HG03571 (cell line): ENCODE data around the gene PRRC2B.
"Not testable (repeated sequence)": the region's sequence is repeated elsewhere in the genome, so short reads cannot be mapped to it uniquely, and the experiment has no call there.

Experiments used
- ATAC-seq: cut with Tn5 transposase; IDR thresholded peaks from one replicate; pipeline ENCODE4 v1.9.1; 2021; ENCODE audit not compliant: unreplicated experiment

Gene PRRC2B

DNA sequence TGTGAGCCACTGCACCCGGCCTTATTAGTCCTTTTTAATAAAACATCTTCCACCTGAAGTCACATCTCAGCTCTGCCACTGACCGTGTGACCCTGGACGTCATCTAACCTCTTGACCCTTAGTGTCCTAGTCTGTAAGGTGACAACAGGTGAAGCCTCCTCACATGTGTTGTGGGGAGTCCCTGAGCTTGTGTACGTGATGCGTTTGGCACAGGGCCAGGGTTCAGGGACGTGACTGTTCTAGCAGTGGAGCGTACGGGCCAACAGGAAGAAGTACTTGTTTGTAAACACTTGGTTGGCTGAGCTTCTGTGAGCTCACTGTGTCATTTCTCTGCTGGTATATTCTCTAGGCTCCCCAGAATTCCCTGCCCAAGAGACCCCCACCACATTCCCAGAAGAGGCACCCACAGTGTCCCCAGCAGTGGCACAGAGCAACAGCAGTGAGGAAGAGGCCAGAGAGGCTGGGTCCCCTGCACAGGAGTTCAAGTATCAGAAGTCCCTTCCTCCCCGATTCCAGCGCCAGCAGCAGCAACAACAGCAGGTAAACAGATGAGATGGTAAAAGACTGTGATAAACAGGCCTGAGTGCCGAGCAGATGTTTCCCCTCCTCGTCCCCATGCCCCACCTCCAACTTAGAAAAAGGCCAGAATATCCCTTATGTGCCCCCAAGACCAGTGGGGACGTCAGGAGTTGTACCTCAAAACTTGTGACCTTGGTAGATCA lies 73.5 kb downstream of the PRRC2B start:
- ATAC-seq = no peak

DNA sequence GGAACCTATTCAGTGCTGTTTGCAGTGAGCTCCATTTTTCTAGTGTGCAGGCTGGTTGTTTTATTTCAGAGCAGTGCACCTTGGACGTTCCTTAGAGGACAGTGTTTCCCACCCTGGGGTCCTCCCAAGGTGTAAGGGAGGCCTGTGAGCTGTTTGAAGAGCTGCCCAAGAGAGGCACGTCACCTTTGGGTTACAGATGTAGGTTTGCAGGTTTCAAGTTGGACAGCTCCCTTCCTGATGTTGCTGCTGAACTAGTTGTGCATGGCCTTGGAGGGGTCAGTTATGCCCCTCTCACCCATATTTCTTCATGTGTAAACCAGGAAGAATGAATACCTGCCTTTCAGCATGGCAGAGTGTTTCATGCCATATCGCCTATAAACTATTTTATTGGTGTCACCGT lies 74.1 kb downstream of the PRRC2B start:
- no peak for ATAC-seq

DNA sequence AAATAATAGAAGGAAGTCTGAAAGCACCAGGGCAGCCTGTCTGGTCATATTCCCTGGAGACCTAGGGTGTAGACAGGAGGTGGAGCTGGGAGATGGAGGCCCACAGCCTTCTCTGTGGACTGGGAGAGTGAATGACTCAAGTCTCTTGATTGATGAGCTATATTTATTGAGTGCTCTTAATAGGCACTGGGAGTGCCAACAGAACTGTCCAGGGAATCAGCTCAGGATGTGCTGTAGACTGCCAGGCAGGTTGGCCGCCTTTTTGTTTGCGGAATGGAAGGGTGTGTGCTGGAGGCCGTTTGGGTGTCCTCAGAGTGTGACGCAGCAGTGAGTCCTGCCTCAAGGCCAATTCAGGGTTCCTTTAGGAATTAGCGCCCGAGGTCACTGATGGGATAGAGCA lies 75.5 kb downstream of the PRRC2B start:
- ATAC-seq = no peak

DNA sequence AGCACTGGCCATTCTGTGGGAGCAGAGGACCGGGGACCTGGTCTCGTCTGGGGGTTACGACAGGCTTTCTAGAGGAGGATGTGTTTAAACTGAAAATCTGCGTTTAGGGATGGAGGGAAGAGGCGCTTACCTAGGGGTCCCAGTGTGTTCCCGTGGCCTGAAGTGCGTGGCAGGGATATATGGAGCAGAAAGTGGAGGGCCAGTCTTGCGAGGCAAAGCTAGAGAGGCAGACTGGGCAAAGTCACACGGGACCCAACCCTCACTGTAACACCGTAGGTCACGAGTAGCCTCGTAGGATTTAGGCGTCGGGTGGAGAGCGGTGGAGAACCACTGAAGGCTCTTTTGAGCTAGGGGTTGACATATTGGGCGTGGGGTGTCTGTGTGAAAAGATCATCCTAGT lies 76.1 kb downstream of the PRRC2B start:
- no peak for ATAC-seq

DNA sequence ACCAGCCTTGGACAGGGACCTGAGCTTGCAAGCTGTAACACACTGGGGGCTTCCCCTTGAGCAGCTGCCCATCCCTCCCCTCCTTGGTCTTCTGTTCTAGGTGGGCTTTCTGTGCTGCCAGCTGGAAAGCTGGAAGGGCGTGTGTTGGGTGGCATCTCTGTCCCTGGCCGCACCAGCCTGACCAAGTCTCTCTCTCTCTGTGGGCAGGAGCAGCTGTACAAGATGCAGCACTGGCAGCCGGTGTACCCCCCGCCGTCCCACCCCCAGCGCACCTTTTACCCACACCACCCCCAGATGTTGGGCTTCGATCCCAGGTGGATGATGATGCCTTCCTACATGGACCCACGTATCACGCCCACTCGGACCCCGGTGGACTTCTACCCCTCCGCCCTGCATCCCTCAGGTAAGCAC lies 76.7 kb downstream of the PRRC2B start:
- ATAC-seq = no peak

DNA sequence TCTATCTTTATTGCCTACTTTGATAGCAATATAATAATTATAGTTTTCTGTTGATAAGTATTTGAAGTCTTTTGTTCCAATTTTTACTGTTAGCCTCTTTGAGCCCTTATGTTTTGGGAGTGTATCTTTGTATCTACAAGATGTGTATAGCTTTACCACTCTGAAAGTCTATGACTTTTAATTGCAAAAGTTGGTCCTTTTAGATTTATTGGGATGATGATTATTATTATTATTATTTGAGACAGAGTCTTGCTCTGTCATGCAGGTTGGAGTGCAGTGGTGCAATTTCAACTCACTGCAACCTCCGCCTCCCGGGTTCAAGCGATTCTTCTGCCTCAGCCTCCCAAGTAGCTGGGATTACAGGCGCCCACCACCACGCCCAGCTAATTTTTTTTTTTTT lies 78.2 kb downstream of the PRRC2B start:
- ATAC-seq = not testable (repeated sequence)

DNA sequence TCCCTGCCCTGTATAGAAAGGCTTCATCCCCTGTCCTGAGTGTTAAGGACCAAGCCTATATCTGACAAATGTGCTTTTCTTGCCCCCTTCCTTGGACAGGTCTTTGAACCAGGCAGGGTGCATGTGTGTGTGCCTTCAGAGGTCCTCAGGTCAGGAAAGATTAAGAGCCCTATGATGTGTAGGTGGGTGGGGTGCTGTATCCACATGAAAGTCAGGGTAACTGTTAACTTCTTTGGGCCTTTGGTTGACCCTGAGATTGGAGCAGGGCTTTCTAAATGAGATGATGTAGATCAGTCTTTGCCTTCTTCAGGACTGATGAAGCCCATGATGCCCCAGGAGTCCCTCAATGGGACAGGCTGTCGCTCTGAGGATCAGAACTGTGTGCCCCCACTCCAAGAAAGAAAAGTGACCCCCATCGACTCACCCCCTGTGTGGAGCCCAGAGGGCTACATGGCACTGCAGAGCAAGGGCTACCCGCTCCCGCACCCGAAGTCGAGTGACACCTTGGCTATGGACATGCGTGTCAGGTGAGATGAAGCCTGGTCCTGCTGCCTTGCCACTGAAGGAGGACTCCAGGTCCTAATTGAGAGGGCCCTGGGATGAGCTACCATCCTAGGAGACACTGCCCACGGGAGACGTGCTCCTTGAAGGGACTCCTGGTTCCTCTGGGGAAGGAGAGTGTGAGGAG lies 79.5 kb downstream of the PRRC2B start:
- ATAC-seq = no peak

DNA sequence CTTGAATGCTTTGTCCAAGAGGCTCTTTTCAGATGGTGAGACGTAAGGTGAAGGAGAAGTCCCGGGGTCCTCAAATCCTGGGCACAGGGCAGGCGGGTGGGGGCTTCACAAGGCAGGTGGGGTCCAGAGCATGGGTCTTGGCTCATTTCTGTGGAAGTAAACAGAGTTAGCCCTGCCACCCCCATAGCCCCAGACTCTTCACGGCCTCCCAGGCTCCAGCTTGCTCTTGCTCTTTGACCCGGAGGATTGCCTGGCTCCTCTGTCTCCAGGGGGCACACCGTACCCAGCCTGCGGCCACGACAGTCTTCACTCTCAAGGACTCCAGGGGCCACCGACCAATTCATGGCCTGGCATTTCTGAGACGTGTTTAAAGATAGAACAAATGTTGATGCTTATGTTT lies 80.0 kb downstream of the PRRC2B start:
- no peak for ATAC-seq

DNA sequence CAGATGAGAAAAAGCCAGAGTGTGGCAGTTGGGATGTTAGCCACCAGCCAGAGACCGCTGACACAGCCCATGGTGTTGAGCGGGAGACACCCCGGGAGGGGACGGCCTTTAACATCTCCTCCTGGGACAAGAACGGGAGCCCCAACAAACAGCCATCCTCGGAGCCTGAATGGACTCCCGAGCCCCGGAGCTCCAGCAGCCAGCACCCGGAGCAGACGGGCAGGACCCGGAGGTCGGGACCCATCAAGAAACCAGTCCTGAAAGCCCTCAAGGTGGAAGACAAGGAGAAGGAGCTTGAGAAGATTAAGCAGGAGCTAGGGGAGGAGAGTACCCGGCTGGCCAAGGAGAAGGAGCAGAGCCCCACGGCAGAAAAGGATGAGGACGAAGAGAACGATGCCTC lies 80.8 kb downstream of the PRRC2B start:
- ATAC-seq = no peak

DNA sequence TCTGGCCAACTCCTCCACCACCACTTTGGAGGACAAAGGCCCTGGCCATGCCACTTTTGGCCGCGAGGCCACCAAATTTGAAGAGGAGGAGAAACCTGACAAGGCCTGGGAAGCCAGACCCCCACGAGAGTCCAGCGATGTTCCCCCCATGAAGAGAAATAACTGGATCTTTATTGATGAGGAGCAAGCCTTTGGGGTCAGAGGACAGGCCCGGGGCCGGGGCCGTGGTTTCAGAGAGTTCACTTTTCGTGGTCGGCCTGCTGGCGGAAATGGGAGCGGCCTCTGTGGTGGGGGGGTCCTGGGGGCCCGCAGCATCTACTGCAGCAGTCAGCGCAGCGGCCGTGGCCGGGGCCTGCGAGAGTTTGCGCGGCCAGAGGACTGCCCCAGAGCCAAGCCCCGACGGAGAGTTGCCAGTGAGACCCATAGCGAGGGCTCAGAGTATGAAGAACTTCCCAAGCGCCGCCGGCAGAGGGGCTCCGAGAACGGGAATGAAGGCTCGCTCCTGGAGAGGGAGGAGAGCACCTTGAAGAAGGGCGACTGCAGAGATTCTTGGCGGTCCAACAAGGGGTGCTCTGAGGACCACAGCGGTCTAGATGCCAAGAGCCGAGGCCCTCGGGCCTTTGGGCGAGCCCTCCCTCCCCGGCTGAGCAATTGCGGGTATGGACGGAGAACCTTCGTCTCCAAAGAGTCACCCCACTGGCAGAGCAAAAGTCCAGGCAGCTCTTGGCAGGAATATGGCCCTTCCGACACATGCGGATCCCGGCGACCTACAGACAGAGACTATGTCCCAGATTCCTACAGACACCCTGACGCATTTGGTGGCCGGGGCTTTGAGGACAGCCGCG lies 81.4 kb downstream of the PRRC2B start:
- ATAC-seq = no peak

DNA sequence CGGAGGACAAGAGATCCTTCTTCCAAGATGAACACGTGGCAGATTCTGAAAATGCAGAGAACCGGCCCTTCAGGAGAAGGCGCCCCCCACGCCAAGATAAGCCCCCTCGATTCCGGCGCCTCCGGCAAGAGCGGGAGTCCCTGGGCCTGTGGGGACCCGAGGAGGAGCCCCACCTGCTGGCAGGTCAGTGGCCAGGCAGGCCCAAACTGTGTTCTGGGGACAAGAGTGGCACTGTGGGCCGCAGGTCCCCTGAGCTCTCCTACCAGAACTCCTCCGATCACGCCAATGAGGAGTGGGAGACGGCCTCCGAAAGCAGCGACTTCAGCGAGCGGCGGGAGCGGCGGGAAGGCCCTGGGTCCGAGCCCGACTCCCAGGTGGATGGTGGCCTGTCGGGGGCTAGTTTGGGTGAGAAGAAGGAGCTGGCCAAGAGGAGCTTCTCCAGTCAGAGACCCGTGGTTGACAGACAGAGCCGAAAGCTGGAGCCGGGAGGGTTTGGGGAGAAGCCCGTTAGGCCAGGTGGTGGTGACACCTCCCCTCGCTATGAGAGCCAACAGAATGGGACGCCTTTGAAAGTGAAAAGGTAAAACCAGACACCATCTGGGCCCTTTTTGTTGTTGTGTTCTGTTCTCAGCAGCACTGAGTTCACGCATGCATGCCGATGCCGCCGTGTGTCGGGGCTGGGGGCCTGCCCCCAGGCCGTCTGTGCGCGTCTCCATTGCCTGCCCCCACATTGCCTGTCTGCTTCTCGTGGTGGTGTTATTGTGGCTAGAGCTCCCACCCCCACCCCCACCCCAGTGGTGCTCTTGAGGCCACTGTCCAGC lies 82.3 kb downstream of the PRRC2B start:
- ATAC-seq = no peak

DNA sequence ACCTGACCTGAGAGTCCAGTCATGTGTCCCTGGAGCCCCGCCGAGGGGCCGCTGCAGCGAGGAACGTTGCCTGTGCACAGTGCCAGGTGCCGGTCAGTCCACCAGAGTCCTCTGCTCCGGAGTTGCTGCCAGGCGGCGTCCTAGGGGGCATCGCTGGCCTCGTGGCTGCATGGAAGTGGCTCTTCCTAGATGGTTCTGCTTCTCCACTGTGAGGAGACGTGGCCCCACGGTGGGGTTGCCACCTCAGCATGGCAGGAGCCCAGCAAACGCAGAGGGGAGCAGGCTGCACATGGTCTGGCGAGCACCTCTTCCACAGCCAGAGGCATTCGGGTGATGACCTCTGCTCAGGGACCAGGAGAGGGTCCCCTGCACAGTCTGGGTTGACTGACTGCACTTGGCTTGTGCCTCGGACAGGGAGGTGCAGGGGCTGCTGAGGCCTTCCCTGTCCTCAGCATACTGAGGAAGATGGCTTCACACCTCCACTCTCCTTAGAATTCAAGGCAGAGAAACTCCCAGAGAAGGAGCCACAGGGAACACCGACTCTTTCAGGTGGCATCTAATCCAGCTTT lies 83.0 kb downstream of the PRRC2B start:
- ATAC-seq = no peak

DNA sequence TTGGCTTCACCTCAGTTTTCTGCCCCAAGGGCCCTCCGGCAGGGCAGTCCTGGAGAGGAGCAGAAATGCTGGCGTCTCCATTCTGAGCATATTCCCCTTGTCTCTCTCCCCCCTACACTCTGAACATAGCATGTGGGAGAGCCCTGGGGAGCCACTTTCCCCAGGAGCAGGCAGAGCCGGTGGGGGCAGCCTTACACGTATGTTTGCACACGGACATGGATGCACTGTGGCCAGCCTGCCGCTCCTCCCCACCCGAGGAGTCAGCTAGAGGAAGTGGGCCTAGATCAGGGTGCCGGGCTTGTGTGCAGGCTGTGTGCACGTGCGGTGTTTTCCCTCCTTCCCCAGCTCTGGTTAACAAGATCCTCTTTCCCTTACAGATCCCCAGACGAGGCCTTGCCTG lies 83.5 kb downstream of the PRRC2B start:
- ATAC-seq = no peak

DNA sequence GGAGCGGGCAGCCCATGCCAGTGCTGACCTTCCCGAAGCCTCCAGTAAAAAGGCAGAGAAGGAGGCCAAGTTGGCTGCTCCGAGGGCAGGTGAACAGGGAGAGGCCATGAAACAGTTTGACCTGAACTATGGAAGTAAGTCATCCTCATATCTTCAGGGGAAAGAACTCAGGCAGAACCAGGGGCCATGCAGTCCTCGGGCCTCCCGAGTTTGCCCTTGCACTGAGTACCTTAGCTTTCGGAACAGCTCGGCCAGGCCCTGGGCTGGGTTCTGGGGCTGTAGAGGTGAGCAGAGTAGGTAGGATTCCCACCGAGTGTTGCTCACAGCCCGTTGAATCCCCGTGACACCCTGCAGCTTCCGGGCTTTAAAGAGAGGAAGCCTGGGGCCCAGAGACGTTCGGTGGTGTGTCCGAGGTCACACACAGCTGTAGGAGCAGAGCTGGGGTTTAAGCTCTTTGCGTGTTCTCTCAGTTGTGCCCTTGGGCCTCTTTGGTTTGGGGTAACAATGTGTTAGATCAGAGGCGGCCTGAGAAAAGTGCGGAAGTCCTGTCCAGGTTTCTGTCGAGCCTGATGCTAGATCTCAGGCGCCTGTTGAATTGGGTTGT lies 84.0 kb downstream of the PRRC2B start:
- no peak for ATAC-seq

DNA sequence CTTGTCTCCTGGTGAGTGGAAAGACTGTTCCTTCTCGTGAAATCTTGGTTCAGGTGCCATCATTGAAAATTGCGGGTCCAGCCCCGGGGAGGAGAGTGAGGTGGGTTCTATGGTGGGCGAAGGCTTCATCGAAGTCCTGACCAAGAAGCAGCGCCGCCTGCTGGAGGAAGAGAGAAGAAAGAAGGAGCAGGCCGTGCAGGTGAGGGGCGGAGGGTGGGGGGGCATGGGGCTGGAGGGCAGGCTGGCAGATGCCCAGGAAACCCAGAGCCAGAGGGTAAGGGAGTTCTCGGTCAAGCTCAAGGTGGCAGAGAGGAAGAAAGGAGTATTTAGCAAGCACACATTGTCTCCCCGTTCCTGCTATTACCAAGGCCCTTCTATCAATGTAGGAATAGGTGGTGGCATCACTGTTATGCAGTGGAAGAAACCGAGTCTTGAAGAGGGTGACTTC lies 84.6 kb downstream of the PRRC2B start:
- no peak for ATAC-seq

DNA sequence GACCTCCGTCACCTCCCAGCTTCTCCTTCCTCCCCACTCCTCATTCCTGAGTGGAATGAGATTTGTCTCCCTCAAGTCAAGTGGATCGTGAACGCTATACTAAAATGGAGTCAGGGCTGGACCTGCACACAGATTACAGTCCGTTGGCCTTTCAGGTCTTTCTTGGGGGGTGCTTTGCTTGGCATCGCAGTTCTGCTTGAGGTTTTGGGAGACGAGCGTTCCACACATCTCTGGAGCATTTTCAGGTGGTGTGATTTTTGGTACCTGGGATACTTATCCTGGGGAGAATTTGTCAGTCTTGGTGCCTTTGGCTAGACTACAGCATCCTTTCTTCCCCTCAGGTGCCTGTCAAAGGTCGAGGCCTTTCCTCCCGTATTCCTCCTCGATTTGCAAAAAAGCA lies 85.0 kb downstream of the PRRC2B start:
- ATAC-seq = no peak

DNA sequence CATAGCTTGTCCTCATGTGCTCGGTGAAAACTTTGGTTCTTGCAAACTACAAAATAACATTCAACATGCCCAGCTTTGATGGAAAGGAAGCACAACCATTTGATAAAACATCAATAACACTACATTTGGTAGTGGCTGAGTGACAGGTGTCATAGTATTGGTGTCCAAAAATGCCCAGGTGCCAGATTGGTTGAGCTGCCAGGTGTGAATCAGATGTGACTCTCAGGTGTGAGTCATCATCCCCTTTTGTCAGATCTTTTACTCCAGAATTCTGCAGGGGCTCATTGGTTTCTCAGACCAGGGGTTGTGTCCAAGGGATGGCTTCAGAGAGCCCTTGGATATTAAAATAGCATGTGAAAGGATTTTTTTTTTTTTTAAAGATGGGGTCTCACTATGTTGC lies 86.4 kb downstream of the PRRC2B start:
- no peak for ATAC-seq

DNA sequence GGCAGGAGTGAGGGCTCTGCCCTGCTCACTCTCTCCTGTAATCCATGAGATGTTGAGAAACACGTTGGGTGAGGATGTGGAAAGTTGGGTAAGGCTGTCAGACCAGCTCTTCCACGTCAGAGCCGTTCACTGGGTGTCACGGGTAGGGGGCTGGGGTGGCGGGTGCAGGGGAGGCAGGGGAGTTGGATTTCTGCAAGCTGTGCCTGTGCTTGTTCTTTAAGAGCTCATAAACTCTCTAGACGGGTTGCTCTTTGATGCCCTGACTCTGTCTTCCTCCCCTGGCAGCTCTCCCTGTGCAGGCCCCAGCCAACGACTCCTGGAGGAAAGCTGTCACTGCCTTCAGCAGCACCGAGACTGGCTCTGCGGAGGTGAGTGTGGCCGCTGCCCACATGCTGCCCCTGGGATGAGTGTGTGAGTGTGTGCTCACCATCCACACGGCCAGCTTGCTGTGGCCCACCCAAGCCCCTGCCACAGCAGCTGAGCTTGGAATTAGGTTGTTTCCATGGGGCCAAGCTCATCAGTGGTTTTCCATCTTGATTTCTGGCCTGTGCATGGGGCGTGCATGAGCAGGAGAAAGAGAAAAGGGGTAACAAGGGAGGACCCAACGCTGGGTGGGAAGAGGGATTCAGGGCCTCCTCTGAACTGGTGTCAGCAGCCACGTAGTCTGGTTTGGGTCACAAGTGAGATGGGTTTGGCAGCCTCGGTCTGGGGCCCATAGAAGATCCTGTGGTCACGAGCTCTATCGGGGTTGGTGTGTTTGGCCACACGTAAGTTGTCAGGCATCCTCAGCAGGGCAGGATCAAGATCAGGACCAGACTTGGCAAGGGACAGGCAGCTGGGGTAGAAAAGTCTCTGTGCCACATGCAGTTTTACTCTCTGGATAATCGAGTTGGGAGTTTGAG lies 87.8 kb downstream of the PRRC2B start:
- no peak for ATAC-seq

DNA sequence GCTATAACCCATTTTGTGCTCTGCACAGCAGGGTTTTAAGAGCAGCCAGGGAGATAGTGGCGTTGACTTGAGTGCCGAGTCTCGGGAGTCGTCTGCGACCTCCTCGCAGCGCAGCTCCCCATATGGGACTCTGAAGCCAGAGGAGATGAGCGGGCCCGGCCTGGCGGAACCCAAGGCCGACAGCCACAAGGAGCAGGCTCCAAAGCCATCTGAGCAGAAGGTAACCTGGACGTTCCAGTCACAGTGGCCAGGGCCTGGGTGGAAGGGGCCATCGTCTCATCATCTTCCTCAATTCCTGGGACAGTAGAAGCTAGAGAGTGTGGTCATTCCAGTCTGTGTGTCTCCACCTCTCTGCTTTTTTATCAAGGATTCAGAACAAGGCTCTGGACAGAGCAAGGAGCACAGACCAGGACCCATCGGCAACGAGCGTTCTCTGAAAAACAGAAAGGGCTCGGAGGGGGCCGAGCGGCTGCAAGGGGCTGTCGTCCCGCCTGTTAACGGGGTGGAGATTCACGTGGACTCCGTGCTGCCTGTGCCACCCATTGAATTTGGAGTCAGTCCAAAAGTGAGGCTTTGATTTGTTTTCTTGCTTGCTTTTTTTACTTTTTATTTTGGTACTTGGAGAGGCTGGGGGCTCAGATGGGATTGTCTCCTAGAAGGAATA lies 88.6 kb downstream of the PRRC2B start:
- ATAC-seq = no peak
